ENCODE results near the gene SLC22A23.
A peak's percentile ranks its signal among the peaks of the same experiment; 100 is the strongest.
"Not testable (repeated sequence)": the region's sequence is repeated elsewhere in the genome, so short reads cannot be mapped to it uniquely, and the experiment has no call there.

Gene SLC22A23

GRCh38 chr6:3382326-3383279 is 74.2 kb downstream of the SLC22A23 start:
- DNase-seq = no peak

- no peak for DNase-seq
These were observed 75.5 kb downstream of the SLC22A23 start for GRCh38 chr6:3381233-3381921.

GRCh38 chr6:3380344-3381232 is 76.3 kb downstream of the SLC22A23 start:
- no peak for DNase-seq

GRCh38 chr6:3379482-3380060 is 77.3 kb downstream of the SLC22A23 start:
- DNase-seq = no peak

- not testable (repeated sequence) for DNase-seq
These were observed 78.0 kb downstream of the SLC22A23 start for GRCh38 chr6:3378808-3379207.

GRCh38 chr6:3378398-3378782 is 78.5 kb downstream of the SLC22A23 start:
- not testable (repeated sequence) for DNase-seq

GRCh38 chr6:3377536-3378397 is 79.1 kb downstream of the SLC22A23 start:
- no peak for DNase-seq

- DNase-seq = no peak
These were observed 79.8 kb downstream of the SLC22A23 start for GRCh38 chr6:3376893-3377535.

- no peak for DNase-seq
These were observed 80.8 kb downstream of the SLC22A23 start for GRCh38 chr6:3376064-3376463.

- no peak for DNase-seq
These were observed 83.2 kb downstream of the SLC22A23 start for GRCh38 chr6:3373597-3374203.

- DNase-seq = no peak
These were observed 83.8 kb downstream of the SLC22A23 start for GRCh38 chr6:3372912-3373554.

- DNase-seq = no peak
These were observed 84.5 kb downstream of the SLC22A23 start for GRCh38 chr6:3372184-3372846.

- no peak for DNase-seq
These were observed 85.5 kb downstream of the SLC22A23 start for GRCh38 chr6:3371222-3371949.

GRCh38 chr6:3370361-3371221 is 86.3 kb downstream of the SLC22A23 start:
- DNase-seq = peak; percentile 48

- DNase-seq = no peak
These were observed 86.9 kb downstream of the SLC22A23 start for GRCh38 chr6:3369985-3370360.

GRCh38 chr6:3368685-3369084 is 88.2 kb downstream of the SLC22A23 start:
- no peak for DNase-seq

GRCh38 chr6:3367630-3368029 is 89.2 kb downstream of the SLC22A23 start:
- no peak for DNase-seq

Measured in NCI-H510A (cell line).